Naive B cell (primary cell): Measurements from ENCODE around the gene ACRBP. TPM values are rescaled to one million over a fixed set of nuclear protein-coding genes. Genes with fewer than 3 reads are reported as not detected.

Source experiments
- ATAC-seq, 2 donors: fragments of 150-1000 bp; cut with Tn5 transposase; 2 replicates each; pipeline ENCODE4 v1.10.0; 2021; ENCODE audit warnings: low read depth in 2 of 2, mild to moderate bottlenecking in 2 of 2, moderate library complexity in 2 of 2
- DNase-seq: peaks from one replicate; pipeline ENCODE4 v3.0.0; 2022
- H3K27ac Mint-ChIP-seq, 6 donors: one replicate each; pipeline ENCODE4 v1.8.0; 2020 to 2022; ENCODE audit warnings: mild to moderate bottlenecking in 6 of 6, mixed read lengths in 6 of 6, moderate library complexity in 5 of 6, inconsistent platforms in 2 of 6
- H3K27me3 Mint-ChIP-seq, 3 donors: one replicate each; pipeline ENCODE4 v1.8.0; 2021 to 2022; ENCODE audit warnings: mixed read lengths in 3 of 3, mild to moderate bottlenecking in 1 of 3
- H3K36me3 Mint-ChIP-seq, 2 donors: one replicate each; pipeline ENCODE4 v1.8.0; 2020 to 2022; ENCODE audit warnings: mixed read lengths in 2 of 2, inconsistent platforms in 1 of 2, mild to moderate bottlenecking in 1 of 2
- H3K4me1 Mint-ChIP-seq, 3 donors: one replicate each; pipeline ENCODE4 v1.8.0; 2020 to 2022; ENCODE audit warnings: mixed read lengths in 3 of 3, inconsistent platforms in 1 of 3, mild to moderate bottlenecking in 1 of 3, moderate library complexity in 1 of 3
- H3K4me3 Mint-ChIP-seq, 8 donors: one replicate each; pipeline ENCODE4 v1.8.0; 2020 to 2022; ENCODE audit warnings: mild to moderate bottlenecking in 8 of 8, mixed read lengths in 8 of 8, moderate library complexity in 8 of 8, inconsistent platforms in 2 of 8
- H3K9me3 Mint-ChIP-seq, 7 donors: one replicate each; pipeline ENCODE4 v1.8.0; 2020 to 2022; ENCODE audit warnings: mixed read lengths in 7 of 7, mild to moderate bottlenecking in 5 of 7, inconsistent platforms in 2 of 7, moderate library complexity in 1 of 7
- polyA plus RNA-seq, 6 donors: library from polyadenylated mRNA; unstranded; fragments of 300-500 nt; fragmentation: Illumina TruSeq; gene quantifications; one replicate each; pipeline ENCODE4 v1.2.3, GENCODE V29; 2021; ENCODE audit warnings: low read depth in 6 of 6

ACRBP gene
- polyA plus RNA-seq, 6 donors from 2014 or later, result 3.8 to 11.0 (median 8.9) TPM

GRCh38 chr12:6626654-6627283 lies 20.5 kb downstream of the ACRBP start:
- Mint-ChIP-seq H3K9me3 (no peaks in the 10 kb centered on the region), H3K36me3 (peaks cover 0 to 11% of the 10 kb centered on the region in 2 donors), H3K4me3 (peak overlapping the region; percentile 17 to 90 (median 72)), H3K4me1 (peaks cover 41 to 60% (median 56%) of the 10 kb centered on the region in 3 donors), H3K27ac (peak overlapping the region; percentile 41 to 93 (median 83)), H3K27me3 (no peaks in the 10 kb centered on the region)
- ATAC-seq (peak; percentile 80 to 83), DNase-seq (peak; percentile 44)

- Mint-ChIP-seq H3K27me3 (no peaks in the 10 kb centered on the region), H3K4me3 (peak overlapping the region in 3 of 8 donors; percentile 15 to 49 (median 23)), H3K36me3 (peaks cover 4 to 16% of the 10 kb centered on the region in 2 donors), H3K27ac (peak overlapping the region in 5 of 6 donors; percentile 66 to 96 (median 73)), H3K9me3 (peaks cover 0 to 2% (median 0%) of the 10 kb centered on the region in 7 donors), H3K4me1 (peaks cover 41 to 51% (median 43%) of the 10 kb centered on the region in 3 donors)
- DNase-seq (no peak), ATAC-seq (no peak)
Observed at GRCh38 chr12:6620885-6621274, 26.4 kb downstream of the ACRBP start.

DNA sequence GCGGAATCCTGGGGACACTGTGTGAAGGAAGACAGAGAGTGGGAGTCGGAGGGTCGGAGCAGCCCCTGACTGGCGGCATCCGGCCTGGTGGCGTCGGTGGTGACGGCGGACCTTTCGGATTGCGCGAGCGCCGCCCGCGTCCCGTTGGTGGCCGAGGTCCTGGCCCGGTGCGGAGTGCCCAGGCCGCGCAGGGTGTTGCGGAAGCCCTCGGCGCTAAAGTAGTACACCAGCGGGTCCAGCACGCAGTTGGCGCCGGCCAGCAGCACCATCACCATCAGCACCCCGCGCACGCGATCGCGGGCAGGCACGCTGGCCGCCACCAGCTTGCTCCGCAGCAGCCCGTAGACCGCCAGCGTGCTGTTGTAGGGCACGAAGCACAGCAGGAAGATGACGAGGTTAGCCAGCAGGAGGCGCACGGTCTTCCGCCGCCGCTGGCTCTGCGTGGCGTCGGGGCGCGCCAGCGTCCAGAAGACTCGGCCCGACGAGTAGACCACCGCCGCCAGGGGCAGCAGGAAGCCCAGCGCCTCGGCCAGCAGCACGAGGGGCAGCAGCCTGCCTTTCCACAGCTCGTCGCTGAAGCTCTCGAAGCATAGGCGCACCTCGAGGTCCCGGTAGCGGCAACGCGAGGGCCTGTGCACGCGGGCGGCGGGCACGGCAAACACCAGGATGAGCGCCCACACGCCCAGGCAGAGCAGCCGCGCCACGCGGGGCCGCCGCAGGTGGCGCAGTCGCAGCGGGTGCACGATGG lies 26.9 kb downstream of the ACRBP start:
- peak; percentile 66 to 72 for ATAC-seq
- DNase-seq, result no peak
- Mint-ChIP-seq H3K27ac (peak overlapping the region in 4 of 6 donors; percentile 70 to 94 (median 81)), H3K4me3 (peak overlapping the region in 1 of 8 donors; percentile 49), H3K36me3 (peaks cover 4 to 16% of the 10 kb centered on the region in 2 donors), H3K27me3 (no peaks in the 10 kb centered on the region), H3K4me1 (peaks cover 42 to 54% (median 45%) of the 10 kb centered on the region in 3 donors), H3K9me3 (peaks cover 0 to 2% (median 0%) of the 10 kb centered on the region in 7 donors)

DNA sequence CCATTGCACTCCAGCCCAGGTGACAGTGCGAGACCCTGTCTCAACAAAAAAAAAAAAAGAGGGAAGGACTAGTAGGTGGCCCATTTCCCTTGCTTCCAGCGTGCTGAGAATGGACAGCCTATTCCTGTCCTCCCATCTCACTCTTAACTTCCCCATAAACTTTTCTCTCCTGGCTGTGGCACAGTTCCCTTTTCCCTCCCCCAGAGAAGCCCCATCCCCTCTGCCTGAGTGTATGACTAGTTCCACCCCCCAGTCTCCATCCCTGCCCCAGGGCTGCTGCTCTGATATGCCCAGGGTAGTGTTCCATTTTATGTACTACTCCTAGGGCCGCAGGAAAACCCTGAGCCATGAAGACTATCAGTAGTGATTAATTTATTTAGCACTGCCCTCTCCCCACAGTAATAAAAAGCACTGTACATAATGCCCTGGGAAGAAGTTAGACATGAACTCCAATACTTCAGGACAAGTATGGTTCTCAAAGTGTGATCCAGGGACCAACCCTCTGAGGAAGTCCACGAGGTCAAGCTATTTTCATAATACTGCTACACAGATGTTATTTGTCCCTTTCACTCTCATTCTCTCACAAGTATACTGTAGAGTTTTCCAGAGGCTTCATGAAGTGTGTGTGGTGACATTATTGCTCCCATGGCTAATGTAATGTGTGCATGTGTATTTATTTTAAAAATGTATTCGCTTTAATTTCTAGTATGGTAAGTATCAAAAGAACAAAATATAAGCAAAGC lies 28.6 kb downstream of the ACRBP start:
- H3K36me3 Mint-ChIP-seq, result peaks cover 4 to 16% of the 10 kb centered on the region in 2 donors
- H3K9me3 Mint-ChIP-seq, result peaks cover 0 to 2% (median 0%) of the 10 kb centered on the region in 7 donors
- peak overlapping the region in 5 of 6 donors; percentile 70 to 94 (median 92) for H3K27ac Mint-ChIP-seq
- DNase-seq (no peak), ATAC-seq (no peak)
- H3K4me3 Mint-ChIP-seq, result peak overlapping the region in 1 of 8 donors; percentile 54
- H3K27me3 Mint-ChIP-seq, result no peaks in the 10 kb centered on the region
- H3K4me1 Mint-ChIP-seq, result peaks cover 46 to 54% (median 50%) of the 10 kb centered on the region in 3 donors

- Mint-ChIP-seq H3K4me1 (peaks cover 64 to 71% (median 65%) of the 10 kb centered on the region in 3 donors), H3K9me3 (peaks cover 0 to 2% (median 0%) of the 10 kb centered on the region in 7 donors), H3K27me3 (no peaks in the 10 kb centered on the region), H3K27ac (peak overlapping the region in 4 of 6 donors; percentile 46 to 92 (median 90)), H3K36me3 (peaks cover 4 to 16% of the 10 kb centered on the region in 2 donors), H3K4me3 (peak overlapping the region in 1 of 8 donors; percentile 33)
- DNase-seq (no peak), ATAC-seq (no peak)
Observed at GRCh38 chr12:6615802-6616201, 31.4 kb downstream of the ACRBP start.

- Mint-ChIP-seq H3K36me3 (peaks cover 4 to 12% of the 10 kb centered on the region in 2 donors), H3K4me3 (peak overlapping the region in 6 of 8 donors; percentile 22 to 69 (median 42)), H3K4me1 (peaks cover 62 to 74% (median 62%) of the 10 kb centered on the region in 3 donors), H3K27ac (peak overlapping the region; percentile 78 to 96 (median 94)), H3K9me3 (peaks cover 0 to 2% (median 0%) of the 10 kb centered on the region in 7 donors), H3K27me3 (no peaks in the 10 kb centered on the region)
- DNase-seq (no peak), ATAC-seq (no peak)
Observed at GRCh38 chr12:6614513-6615172, 32.6 kb downstream of the ACRBP start.

DNA sequence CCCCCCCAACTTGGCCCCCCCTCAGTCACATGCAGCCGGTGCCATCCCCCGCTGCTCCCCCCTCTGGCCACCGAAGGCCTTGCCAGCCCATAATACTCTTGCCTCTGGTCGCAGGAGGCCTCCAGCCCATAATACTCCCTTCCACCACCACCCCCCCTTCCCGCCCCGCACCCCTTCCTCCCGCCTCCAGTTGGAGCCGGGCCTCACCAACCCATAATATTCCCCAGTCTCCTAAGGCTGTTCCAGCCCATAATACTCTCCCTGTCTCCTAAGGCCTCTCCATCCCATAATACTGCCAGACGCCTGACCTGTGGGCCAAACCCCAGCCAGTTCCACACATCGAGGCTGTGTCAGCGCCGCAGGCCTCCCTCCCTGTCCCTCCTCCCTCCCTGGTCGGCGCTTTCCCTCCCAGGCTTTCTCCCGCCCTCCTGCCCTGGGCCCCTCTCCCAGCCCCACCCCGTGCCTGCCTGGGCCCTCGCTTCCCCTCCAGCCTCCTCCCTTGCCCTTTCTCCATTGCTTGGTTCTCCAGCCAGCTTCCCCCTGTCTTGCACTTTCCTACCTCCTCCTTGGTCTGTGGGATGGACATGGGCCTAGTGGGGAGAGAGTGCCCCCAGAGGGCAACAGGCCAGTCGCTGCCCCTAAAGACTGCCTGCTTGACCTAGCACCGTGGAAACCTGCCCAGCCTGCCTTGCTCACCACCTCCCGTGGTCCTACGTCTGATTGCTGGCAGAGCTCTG lies 33.3 kb downstream of the ACRBP start:
- Mint-ChIP-seq H3K4me3 (peak overlapping the region in 7 of 8 donors; percentile 22 to 69 (median 51)), H3K4me1 (peaks cover 57 to 75% (median 58%) of the 10 kb centered on the region in 3 donors), H3K27ac (peak overlapping the region; percentile 78 to 96 (median 94)), H3K27me3 (no peaks in the 10 kb centered on the region), H3K9me3 (no peaks in the 10 kb centered on the region), H3K36me3 (peaks cover under 1 to 5% of the 10 kb centered on the region in 2 donors)
- ATAC-seq, result peak; percentile 52
- DNase-seq, result peak; percentile 40

DNA sequence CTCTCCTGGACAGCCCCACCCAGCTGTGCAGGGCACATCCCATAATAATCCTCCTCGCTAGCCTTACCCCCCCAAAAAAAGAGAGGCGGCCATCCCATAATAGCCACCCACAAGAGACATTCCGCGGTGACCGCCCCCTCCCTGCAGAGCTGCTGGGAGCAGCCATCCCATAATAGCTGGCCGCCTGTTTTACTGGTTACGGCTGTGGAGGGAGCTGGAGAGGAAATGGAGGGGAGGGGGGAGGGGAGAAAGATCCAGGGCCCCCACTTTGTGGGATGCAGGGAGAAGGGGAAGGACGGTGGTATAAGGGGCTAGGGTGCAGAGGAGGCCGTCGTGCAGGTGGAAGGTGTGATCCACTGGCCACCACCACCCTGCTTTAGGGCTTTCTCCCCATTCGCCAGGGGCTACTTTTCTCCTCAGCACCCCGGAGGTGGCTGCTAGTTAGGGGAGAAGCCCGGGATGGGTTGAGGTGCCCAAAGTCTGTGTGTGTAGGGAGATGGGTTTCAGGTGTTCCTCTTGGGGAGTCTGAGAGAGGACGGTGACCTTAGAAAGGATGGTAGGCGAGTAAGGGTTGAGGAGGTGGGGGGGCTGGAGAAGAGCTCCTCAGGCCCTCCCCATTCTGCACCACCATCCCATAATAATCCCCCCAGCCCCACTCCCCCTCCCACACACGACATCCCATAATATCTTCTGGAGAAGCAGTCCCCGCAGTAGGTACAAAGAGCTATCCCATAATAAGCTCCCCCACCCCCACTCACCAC lies 34.0 kb downstream of the ACRBP start:
- Mint-ChIP-seq H3K9me3 (no peaks in the 10 kb centered on the region), H3K27me3 (no peaks in the 10 kb centered on the region), H3K36me3 (no peaks in the 10 kb centered on the region), H3K27ac (peak overlapping the region; percentile 21 to 92 (median 64)), H3K4me3 (peak overlapping the region in 7 of 8 donors; percentile 23 to 83 (median 62)), H3K4me1 (peaks cover 53 to 71% (median 57%) of the 10 kb centered on the region in 3 donors)
- no peak for DNase-seq
- ATAC-seq, result peak; percentile 6 to 9

DNA sequence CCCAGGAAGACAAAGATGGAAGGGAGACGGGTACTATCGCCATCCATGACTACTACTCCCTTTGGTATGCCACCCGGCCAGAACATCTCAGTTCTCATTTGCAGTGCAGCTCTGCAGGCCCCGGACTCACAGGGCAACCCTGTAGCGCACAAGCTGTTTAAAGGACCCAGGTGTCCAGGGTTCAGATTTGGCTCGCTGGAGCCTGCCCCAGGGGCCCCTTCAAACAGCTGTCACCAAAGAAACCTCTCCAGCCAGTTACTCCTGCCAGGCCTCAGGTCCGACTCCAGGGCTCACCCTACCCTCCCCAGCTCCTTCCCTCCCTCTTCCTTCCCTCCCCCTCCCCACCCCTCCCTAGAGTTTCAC lies 34.6 kb downstream of the ACRBP start:
- Mint-ChIP-seq H3K4me3 (peak overlapping the region in 7 of 8 donors; percentile 53 to 83 (median 73)), H3K27ac (peak overlapping the region; percentile 25 to 92 (median 79)), H3K9me3 (no peaks in the 10 kb centered on the region), H3K4me1 (peaks cover 48 to 67% (median 57%) of the 10 kb centered on the region in 3 donors), H3K27me3 (no peaks in the 10 kb centered on the region), H3K36me3 (no peaks in the 10 kb centered on the region)
- no peak for ATAC-seq
- DNase-seq, result no peak

GRCh38 chr12:6612247-6612646 lies 35.0 kb downstream of the ACRBP start:
- H3K36me3 Mint-ChIP-seq, result no peaks in the 10 kb centered on the region
- no peak for DNase-seq
- peaks cover 47 to 65% (median 56%) of the 10 kb centered on the region in 3 donors for H3K4me1 Mint-ChIP-seq
- ATAC-seq, result no peak
- H3K4me3 Mint-ChIP-seq, result peak overlapping the region in 7 of 8 donors; percentile 53 to 83 (median 73)
- H3K27me3 Mint-ChIP-seq, result no peaks in the 10 kb centered on the region
- no peaks in the 10 kb centered on the region for H3K9me3 Mint-ChIP-seq
- peak overlapping the region; percentile 14 to 92 (median 79) for H3K27ac Mint-ChIP-seq

DNA sequence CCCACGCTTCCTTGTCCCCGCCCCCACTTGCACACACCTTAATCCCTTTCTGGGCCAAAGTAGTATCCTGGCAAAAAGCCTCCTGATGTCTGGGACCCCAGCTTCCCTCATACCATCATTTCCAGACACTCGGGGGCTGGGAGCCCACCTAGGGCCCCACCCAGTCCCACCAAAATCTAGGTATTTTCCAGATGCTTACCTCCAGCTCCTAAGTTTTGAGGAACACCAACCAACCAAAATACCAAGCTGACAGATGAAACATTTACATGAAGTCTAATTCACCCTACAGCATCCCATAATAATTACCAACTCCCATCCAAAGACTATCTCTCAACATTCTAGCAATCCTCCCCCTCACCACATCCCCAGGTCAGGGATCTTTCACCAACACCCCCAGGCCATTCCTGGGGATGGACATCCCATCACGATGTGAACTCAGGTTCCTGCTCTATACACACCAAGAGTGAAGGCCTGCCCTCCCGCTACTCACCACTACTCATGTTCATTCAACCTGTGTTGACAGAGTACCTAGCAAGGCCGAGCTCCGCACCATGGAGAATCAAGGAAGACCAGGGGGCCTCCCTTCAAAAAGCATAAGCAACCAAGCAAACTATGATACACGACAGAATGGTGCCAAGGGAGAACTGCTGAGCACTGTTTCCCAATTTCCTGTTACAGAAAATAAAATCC lies 38.5 kb downstream of the ACRBP start:
- Mint-ChIP-seq H3K27ac (no peak overlapping the region), H3K4me1 (peaks cover 52 to 66% (median 53%) of the 10 kb centered on the region in 3 donors), H3K36me3 (no peaks in the 10 kb centered on the region), H3K27me3 (no peaks in the 10 kb centered on the region), H3K9me3 (no peaks in the 10 kb centered on the region), H3K4me3 (no peak overlapping the region)
- ATAC-seq, result no peak
- no peak for DNase-seq
